ENCODE measurements around the gene P4HB.

Gene P4HB

GRCh38 chr17:81859906-81860755 is at the start of gene P4HB:
TSS of gene P4HB (minus strand) at chr17:81860535. CDS start at chr17:81860471, 64 bp downstream.
- DNase-seq, result no peak

GRCh38 chr17:81909231-81909630 is 48.9 kb upstream of the P4HB start:
- DNase-seq, result no peak

GRCh38 chr17:81908793-81909192 is 48.5 kb upstream of the P4HB start:
- no peak for DNase-seq

DNA sequence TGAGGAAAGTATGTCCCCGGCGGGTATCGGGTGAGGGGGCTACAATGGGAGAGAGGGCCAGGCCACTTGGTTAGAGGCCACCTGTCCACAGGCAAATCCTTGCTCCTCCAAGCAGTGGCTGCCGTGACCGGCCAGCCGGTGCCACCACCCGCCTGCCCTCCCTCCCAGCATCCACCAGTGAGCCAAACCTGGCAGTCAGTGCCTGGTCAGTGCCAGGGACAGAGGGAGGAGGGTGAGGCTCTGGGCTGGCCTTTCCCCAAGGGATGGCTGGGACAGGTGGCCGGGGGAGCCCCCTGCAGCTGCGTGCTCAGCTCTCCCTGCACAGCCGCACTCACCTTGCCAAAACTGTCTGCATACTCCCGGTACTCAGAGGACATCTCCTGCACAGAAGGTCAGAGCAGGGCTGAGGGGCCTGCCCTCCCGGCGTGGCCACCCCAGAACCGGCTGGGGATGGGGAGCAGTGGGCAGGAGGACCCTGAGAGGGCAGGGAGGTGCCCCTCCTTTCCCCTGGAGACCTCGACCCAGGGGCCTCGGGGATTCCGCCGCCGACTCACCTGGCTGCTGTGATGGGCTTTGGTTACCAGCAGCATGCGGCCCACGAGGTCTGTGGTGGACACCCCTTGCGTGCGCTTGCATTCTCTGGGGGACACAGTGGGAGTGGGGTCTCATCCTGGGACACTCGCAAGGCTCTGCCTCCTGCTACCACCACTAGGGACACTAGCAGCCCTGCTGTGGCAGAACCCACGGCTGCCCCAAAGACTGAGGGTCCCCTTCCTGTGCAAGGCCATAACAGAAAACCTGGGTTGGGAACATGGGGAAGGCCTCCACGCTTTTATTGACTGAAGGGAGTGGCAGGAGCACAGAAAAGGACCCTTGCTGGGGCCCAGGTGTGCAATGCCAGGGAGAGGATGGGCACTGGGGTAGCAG is 47.1 kb upstream of the P4HB start:
- DNase-seq, result no peak

GRCh38 chr17:81906476-81907218 is 46.3 kb upstream of the P4HB start:
- no peak for DNase-seq

DNA sequence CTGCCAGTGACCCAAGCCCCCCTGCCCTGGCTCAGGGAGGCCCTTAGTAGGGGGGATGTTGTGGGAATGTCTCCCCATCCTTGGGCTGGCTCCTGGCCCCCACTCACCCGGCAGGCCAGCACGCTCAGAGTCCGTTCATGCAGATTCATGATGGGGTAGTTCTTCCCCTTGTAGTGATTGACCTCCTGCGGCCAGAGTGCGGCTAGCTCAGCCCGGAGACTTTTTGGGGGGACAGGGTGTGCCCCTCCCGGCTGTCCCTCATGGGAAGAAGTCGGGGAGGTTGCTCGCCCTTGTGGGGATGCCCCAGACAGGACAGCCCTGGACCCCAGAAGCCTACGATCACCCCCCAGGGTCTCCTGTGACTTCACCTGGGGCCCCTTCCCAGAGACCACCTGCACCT is 45.7 kb upstream of the P4HB start:
- no peak for DNase-seq

DNA sequence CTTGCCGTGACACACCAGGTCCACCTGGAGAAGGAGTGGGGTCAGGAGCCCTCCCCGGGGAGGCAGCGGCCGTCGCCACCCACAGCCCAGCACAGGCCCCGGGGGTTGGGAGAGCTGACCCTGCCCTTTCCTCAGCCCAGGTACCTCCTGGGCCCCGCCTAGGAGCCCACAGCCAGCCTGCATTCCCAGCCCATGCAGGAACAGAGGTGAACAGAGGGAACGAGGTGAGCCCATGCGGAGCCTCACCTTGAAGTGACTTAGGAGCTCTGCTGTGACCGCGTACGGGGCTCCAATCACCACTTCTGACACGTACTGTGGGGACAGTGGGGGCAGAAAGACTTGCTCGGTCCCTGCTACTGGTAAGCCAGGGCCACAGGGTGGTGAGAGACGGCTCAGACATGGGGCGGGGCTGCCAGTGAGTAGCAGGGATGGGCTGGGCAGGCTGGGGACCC is 45.1 kb upstream of the P4HB start:
- DNase-seq, result no peak

DNA sequence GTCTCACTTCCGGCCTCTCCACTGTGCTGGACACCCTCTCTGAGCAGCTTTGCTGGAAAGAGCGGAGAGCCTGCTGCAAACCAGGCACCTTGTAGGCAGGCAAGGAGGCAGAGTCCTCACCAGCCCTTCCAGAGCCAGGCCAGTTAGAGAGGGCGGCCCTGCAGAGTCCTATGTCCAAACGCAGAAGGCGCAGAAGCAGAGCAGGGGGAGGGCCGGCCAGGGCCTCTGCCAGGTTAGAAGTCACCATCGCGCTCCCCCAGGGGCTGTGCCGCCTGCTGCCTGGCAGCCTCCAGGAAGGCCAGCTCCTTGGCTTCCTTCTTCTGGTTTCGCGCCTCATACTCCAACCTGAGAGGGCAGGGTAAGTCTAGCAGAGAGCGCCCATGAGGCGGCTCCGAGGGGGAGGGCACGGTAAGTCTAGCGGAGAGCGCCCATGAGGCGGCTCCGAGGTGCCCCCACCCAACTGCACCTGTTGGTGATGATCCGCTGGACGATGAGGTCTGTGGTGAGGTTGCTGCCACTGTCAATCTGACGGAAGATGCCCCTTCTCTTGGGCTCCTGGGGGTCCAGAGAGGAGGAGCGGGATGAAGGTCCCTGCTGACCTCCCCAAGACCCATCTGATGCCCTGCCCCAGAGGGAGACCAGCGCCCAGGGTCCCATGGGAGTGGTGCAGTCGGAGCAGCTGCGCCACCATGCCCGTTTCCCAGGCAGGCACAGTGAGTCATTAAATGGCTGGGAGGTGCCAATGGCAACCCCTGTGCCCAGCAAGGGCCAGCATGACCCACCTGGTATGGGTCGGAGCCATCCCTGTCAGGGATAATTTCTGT is 44.5 kb upstream of the P4HB start:
- no peak for DNase-seq

DNA sequence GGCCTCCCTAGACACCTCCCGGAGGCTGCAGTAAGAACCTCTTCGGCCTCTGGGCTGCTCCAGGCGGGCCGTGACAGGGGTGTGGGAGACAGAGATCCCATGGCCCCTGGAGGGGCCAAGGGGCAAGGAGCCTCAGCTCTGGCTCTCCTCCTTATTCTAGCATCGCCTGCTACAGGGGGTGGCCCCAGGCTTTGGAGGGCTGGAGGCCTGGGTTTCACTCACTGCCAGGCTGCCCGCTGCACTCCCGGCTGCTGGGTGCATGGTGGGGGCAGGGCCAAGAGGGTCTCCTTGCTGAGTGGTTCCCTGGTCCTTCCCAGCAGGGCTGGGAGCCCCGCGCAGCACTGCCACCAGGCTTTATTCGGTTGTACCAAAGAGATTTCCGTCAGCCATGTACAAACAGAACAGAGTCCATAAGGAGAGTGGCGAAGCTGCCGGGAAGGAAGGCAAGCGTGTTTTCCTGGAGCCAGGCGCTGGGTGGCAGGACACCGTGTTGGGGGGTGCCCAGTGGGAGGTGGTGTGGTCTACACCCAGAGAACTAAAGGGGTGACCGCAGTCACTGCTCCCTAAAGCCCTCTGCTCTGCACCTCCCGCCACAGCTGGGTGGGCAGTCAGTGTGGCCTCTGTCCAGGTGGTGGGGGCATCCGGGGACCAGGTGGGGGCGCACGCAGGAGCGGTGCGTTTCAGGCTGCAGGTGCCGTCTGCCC is 43.7 kb upstream of the P4HB start:
- DNase-seq, result no peak

DNA sequence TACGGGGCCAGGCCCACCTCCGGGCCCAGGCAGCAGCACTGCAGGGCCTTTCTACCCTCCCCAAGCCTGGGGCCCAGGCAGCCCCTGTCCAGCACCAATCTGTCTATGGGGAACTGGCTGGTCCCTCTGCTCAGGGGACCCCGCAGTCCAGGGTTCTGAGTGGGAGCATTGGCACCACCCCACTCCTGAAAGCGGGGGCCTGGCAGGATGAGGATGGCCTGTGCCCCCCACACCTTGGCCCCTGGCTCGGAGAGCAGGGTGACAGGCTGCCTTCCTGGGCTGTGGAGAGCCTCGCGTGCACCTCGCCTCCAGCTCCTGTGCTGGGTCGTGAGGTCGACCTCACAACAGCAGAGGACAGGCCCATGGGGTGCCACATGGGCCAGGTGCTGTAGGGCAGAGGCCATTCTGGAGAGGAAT is 43.1 kb upstream of the P4HB start:
- no peak for DNase-seq

GRCh38 chr17:81902653-81903414 is 42.5 kb upstream of the P4HB start:
- no peak for DNase-seq

- no peak for DNase-seq
Measured at GRCh38 chr17:81902023-81902652, 41.8 kb upstream of the P4HB start, which contains the start of gene NPB. TSS of gene NPB (plus strand) at chr17:81902238. CDS start at chr17:81902278, 40 bp downstream.

DNA sequence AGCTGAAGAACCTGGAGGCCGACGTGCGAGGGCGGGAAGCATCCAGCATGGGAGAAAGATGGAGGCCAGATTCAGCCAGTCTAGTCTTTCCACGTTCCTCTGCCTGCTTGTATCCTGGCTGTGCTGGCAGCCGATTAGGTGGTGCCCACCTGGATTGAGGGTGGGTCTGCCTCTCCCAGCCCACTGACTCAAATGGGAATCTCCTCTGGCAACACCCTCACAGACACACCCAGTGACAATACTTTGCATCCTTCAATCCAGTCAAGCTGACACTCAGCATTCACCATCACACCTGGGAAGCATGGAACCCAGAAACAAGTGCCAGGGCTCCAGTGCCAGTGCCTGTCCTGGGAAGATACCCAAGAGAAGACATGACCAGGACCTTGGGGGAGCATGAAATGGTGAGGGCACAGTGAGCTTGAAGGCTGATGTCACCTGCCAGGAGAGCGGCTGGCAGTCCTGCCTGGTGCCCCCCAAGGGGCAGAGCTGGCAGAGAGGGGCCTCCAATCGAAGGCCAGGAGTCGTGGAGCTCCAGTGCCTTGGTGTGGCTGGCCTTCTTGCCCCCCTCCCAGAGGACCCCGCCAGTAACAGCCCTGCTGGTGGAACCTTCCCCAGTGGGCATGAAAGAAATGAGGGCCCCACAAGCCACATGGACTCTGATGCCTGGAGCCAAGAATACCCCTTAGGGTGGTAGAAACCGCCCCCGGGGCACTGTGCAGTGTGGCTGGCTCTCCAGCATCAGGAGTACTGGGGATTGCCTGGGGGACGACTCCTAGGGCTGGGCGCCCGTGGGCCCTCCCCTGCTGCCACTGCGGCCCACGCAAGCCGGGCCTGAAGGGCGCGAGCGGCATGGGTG is 41.1 kb upstream of the P4HB start:
- DNase-seq, result no peak

- DNase-seq, result no peak
Measured at GRCh38 chr17:81900181-81900820, 40.0 kb upstream of the P4HB start.

DNA sequence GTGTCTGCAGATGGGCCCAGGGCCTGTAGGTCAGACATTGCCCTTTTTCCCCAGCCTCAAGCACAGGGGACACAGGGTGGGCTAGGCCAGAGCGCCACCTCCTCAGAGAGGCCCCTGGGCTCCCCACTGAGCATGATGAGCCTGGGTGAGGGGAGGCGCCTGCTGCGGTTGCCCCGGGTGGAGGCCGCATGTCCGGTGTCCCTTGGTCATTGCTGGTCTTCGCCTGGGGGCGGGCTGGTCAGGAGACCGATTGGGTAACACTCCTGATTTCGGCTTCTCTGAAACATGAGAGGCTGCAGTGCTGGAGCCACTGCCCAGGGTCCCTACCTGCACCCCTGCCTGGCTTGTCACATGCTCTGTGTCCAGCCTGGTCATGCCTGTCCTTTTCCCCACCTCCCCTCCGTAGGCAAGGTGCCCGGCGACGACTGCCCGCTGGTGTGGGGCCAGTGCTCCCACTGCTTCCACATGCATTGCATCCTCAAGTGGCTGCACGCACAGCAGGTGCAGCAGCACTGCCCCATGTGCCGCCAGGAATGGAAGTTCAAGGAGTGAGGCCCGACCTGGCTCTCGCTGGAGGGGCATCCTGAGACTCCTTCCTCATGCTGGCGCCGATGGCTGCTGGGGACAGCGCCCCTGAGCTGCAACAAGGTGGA is 39.3 kb upstream of the P4HB start:
- DNase-seq, result no peak

- DNase-seq, result no peak
Measured at GRCh38 chr17:81898885-81899284, 38.5 kb upstream of the P4HB start.

GRCh38 chr17:81898029-81898866 is 37.9 kb upstream of the P4HB start:
- no peak for DNase-seq
